Parathyroid adenoma (tissue), 2 donors: ENCODE data around the gene DTD1.

ENCODE experiments used
- H2AFZ ChIP-seq: fragments of 300-600 bp; sonication (generic); one replicate; pipeline ENCODE4 v1.7.0; 2017; ENCODE audit warnings: antibody characterized with exemption, mild to moderate bottlenecking
- H3K27ac ChIP-seq: fragments of 300-600 bp; sonication (generic); one replicate; pipeline ENCODE4 v1.7.0; 2017
- H3K27me3 ChIP-seq: fragments of 300-600 bp; sonication (generic); one replicate; pipeline ENCODE4 v1.7.0; 2017; ENCODE audit warnings: low read length; ENCODE audit not compliant: control insufficient read depth, insufficient read depth
- H3K36me3 ChIP-seq: fragments of 300-600 bp; sonication (generic); one replicate; pipeline ENCODE4 v1.7.0; 2017; ENCODE audit warnings: low read length; ENCODE audit not compliant: control insufficient read depth, insufficient read depth
- H3K4me1 ChIP-seq: fragments of 300-600 bp; sonication (generic); one replicate; pipeline ENCODE4 v1.7.0; 2017; ENCODE audit warnings: control low read depth
- H3K4me2 ChIP-seq: fragments of 300-600 bp; sonication (generic); one replicate; pipeline ENCODE4 v1.7.0; 2017; ENCODE audit warnings: low read length
- H3K4me3 ChIP-seq: fragments of 300-600 bp; sonication (generic); one replicate; pipeline ENCODE4 v1.7.0; 2017; ENCODE audit warnings: low read depth, low read length
- H3K79me2 ChIP-seq: fragments of 300-600 bp; sonication (generic); one replicate; pipeline ENCODE4 v1.7.0; 2017; ENCODE audit warnings: control low read depth
- H3K9ac ChIP-seq: fragments of 300-600 bp; sonication (generic); one replicate; pipeline ENCODE4 v1.7.0; 2017; ENCODE audit warnings: mild to moderate bottlenecking
- H3K9me3 ChIP-seq: fragments of 300-600 bp; sonication (generic); one replicate; pipeline ENCODE4 v1.7.0; 2017; ENCODE audit warnings: low read length; ENCODE audit not compliant: control insufficient read depth
- TF ChIP-seq, protein P1 (sequence below): fragments of 300-600 bp; sonication (generic); IDR thresholded peaks from one replicate; pipeline ENCODE4 v1.7.0; 2017; ENCODE audit warnings: antibody characterized with exemption, mild to moderate bottlenecking
- donor health status: primary hyperparathyroidism.

DTD1 gene

DNA sequence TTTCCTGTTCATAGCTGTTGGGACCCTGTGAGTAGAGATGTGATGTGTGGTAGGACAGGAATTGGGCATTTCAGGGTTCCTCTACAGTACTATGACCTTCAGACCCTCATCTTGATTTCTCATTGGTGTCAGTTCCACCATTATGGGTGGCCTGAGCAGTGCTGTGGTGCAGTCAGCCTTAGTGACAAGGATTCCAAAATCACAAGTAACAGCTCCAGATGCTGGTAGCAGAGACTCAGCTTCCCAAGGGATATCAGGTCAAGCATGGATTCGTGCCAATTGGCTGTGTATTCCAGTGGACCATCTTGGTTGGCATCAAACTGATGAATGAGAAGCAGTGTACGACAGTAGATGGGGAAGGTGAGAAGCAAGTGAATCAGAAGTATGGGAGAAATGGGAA is 16.8 kb upstream of the DTD1 start:
- TF ChIP-seq, protein P1, sequence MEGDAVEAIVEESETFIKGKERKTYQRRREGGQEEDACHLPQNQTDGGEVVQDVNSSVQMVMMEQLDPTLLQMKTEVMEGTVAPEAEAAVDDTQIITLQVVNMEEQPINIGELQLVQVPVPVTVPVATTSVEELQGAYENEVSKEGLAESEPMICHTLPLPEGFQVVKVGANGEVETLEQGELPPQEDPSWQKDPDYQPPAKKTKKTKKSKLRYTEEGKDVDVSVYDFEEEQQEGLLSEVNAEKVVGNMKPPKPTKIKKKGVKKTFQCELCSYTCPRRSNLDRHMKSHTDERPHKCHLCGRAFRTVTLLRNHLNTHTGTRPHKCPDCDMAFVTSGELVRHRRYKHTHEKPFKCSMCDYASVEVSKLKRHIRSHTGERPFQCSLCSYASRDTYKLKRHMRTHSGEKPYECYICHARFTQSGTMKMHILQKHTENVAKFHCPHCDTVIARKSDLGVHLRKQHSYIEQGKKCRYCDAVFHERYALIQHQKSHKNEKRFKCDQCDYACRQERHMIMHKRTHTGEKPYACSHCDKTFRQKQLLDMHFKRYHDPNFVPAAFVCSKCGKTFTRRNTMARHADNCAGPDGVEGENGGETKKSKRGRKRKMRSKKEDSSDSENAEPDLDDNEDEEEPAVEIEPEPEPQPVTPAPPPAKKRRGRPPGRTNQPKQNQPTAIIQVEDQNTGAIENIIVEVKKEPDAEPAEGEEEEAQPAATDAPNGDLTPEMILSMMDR: no peak
- Histone ChIP-seq H2AFZ (no peak overlapping the region), H3K4me3 (no peak overlapping the region), H3K4me2 (no peak overlapping the region), H3K36me3 (no peaks in the 10 kb centered on the region), H3K27me3 (no peaks in the 10 kb centered on the region), H3K79me2 (no peaks in the 10 kb centered on the region), H3K9me3 (no peaks in the 10 kb centered on the region), H3K9ac (no peak overlapping the region), H3K27ac (no peak overlapping the region), H3K4me1 (no peaks in the 10 kb centered on the region)

GRCh38 chr20:18571578-18571977 is 16.3 kb upstream of the DTD1 start:
- Histone ChIP-seq H3K27me3 (no peaks in the 10 kb centered on the region), H3K79me2 (no peaks in the 10 kb centered on the region), H3K27ac (no peak overlapping the region), H3K36me3 (no peaks in the 10 kb centered on the region), H3K4me2 (no peak overlapping the region), H3K4me1 (no peaks in the 10 kb centered on the region), H3K9ac (no peak overlapping the region), H3K4me3 (no peak overlapping the region), H2AFZ (no peak overlapping the region), H3K9me3 (no peaks in the 10 kb centered on the region)
- TF ChIP-seq, protein P1: no peak

DNA sequence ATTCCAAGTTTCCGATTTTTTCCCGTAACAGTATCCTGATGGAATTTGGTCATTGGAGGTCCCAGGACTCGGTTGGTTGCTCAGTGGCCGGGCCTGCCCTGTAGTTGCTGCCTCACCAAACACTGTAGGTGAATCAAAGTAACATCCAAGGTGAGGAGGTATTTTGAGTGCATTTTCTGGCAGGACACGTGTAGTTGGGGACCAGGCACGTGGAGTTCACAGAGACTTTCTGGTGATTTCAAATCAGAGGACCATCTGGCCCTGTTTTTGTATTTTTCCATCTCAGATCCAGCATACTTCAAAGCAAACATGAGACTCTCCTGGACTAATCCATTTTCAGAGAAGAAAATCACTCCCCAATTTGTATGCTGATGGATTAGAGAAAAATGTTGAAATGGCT is 9.9 kb upstream of the DTD1 start:
- TF ChIP-seq, protein P1: no peak
- H3K27ac ChIP-seq: no peak overlapping the region
- H3K9ac ChIP-seq: no peak overlapping the region
- H2AFZ ChIP-seq: no peak overlapping the region
- no peaks in the 10 kb centered on the region for H3K9me3 ChIP-seq
- no peaks in the 10 kb centered on the region for H3K36me3 ChIP-seq
- H3K79me2 ChIP-seq: no peaks in the 10 kb centered on the region
- H3K27me3 ChIP-seq: no peaks in the 10 kb centered on the region
- no peaks in the 10 kb centered on the region for H3K4me1 ChIP-seq
- H3K4me3 ChIP-seq: no peak overlapping the region
- no peak overlapping the region for H3K4me2 ChIP-seq

DNA sequence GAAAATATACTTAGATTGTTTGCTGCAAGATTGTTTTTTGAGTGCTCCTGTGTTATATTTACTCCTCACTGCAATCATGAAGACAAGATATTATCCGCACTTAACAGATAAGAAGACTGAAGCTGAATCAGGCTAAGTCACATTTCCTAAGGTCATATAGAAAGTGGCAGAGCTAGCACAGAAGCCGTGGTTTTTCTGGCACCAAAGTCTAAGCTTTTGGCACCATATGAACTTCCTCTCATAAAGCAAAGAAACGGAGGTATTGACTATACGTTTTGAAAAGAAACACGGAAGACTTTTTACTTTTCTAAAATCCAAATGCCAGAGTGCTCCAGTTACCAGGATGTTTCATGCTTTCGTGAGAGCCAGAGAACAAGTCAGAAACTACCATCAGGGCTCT is 9.3 kb upstream of the DTD1 start:
- TF ChIP-seq, protein P1: no peak
- H3K27ac ChIP-seq: no peak overlapping the region
- H3K4me1 ChIP-seq: no peaks in the 10 kb centered on the region
- no peak overlapping the region for H3K9ac ChIP-seq
- H2AFZ ChIP-seq: no peak overlapping the region
- H3K9me3 ChIP-seq: no peaks in the 10 kb centered on the region
- H3K79me2 ChIP-seq: no peaks in the 10 kb centered on the region
- H3K4me3 ChIP-seq: no peak overlapping the region
- no peaks in the 10 kb centered on the region for H3K27me3 ChIP-seq
- H3K36me3 ChIP-seq: no peaks in the 10 kb centered on the region
- H3K4me2 ChIP-seq: no peak overlapping the region

DNA sequence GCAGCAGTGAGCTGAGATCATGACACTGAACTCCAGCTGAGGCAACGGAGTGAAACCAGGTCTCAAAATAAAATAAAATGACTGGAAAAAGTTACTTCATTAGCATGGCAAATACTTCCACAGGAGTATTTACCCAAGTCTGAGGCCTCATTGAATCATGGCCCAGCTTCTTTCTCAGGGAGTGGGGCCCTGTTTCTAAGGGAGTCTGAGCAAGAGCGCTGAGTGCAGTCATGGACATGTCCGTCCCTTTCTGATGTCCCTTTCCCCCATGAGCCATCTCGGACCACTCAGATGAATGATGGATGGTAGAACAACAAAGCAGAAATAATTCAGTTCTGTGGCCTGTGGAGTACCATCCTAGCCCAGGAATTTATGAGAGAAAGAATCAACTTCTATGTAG is 7.8 kb upstream of the DTD1 start:
- Histone ChIP-seq H3K4me2 (no peak overlapping the region), H3K27me3 (no peaks in the 10 kb centered on the region), H3K4me1 (no peaks in the 10 kb centered on the region), H3K9ac (no peak overlapping the region), H2AFZ (no peak overlapping the region), H3K79me2 (no peaks in the 10 kb centered on the region), H3K36me3 (no peaks in the 10 kb centered on the region), H3K27ac (no peak overlapping the region), H3K9me3 (no peaks in the 10 kb centered on the region), H3K4me3 (no peak overlapping the region)
- TF ChIP-seq, protein P1: no peak
